ENCODE measurements around the gene PHF20. TPM values are rescaled to one million over a fixed set of nuclear protein-coding genes. Genes with fewer than 3 reads are reported as not detected.
"Not testable (repeated sequence)": the region's sequence is repeated elsewhere in the genome, so short reads cannot be mapped to it uniquely, and the experiment has no call there.

The PHF20 gene
- total and polyA plus RNA-seq, 2 experiments from 2014 or later, result 23.3 to 35.4 TPM

DNA sequence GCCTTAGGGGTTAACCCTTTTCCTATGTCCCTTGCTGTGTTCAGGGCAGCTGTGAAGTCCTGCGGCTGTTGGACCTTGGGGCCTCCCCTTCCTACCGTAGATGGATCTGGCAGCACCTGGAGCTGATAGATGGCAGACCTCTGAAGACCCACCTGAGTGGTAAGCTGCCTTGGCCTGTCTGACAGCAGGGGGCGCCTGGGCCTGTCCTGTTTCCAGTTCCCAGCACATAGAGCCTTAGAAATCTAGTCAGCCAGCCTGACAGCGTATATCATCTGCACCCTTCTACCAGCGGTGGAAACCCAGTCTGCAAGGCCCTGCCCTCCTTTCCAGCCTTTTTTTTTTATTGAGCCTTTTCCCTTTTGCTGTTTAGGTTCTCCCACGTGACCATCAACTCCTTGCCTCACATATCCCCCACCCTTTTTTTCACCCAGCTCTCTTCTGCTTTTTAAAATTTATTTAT, 223.2 kb downstream of the PHF20 start:
- Histone ChIP-seq H3K9me2 (ENCODE audit: insufficient read depth) (no peaks in the 10 kb centered on the region), H3F3A (ENCODE audit: insufficient read depth) (no peaks in the 10 kb centered on the region), H3K4me3 (no peak overlapping the region), H3K4me1 (ENCODE audit: insufficient read depth) (peaks cover 4% of the 10 kb centered on the region), H3K36me3 (ENCODE audit: low read depth) (no peaks in the 10 kb centered on the region), H3K27me3 (replicated peaks; ENCODE audit: insufficient read depth) (no peaks in the 10 kb centered on the region), H3K4me2 (ENCODE audit: unreplicated experiment) (no peak overlapping the region), H3K79me2 (ENCODE audit: insufficient read depth) (no peaks in the 10 kb centered on the region), H4K20me1 (ENCODE audit: insufficient read depth) (no peaks in the 10 kb centered on the region), H3K9ac (no peak overlapping the region), H3K27ac (no peak overlapping the region), H3K9me3 (ENCODE audit: low read depth) (no peaks in the 10 kb centered on the region), H2AFZ (peak overlapping the region; percentile 75)
- 1 to 4% methylated on average over 6 of the region's 6 CpGs for whole genome bisulfite sequencing, 2 experiments (ENCODE audit: low coverage in 1 of 2, low lambda C conversion rate in 2 of 2, missing lambda C conversion rate in 2 of 2)
- peak; percentile 88 for DNase-seq
- TF ChIP-seq EZH2phosphoT487 (IDR thresholded peaks at IDR 0.05; ENCODE audit: insufficient read depth, low read depth) (no peak), EZH2 (IDR thresholded peaks at IDR 0.05; ENCODE audit: insufficient read depth, poor library complexity, severe bottlenecking) (no peak)
- in situ Hi-C loops (cut with MboI), result loop anchor here (5.0 to 25.0 kb wide), 2 partner anchors 137 to 442 kb away; no protein-coding TSS in a partner anchor

DNA sequence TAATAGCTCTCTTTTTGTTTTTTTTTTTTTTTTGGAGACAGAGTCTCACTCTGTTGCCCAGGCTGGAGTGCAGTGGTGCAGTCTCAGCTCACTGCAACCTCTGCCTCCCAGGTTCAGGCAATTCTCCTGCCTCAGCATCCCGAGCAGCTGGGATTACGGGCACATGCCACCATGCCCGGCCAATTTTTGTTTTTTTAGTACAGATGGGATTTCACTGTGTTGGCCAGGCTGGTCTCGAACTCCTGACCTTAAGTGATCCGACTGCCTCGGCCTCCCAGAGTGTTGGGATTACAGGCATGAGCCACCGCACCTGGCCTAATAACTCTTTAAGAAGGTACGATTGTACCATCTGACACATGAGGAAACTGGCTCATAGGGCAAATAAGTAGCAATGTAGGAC, 224.7 kb downstream of the PHF20 start:
- in situ Hi-C loops (cut with MboI), result loop anchor here (25.0 kb wide), 1 partner anchor 441 kb away; no protein-coding TSS in a partner anchor
- not testable (repeated sequence) for H3K4me2 ChIP-seq (ENCODE audit: unreplicated experiment); H3K36me3 ChIP-seq (ENCODE audit: low read depth); H2AFZ ChIP-seq; H4K20me1 ChIP-seq (ENCODE audit: insufficient read depth); H3K9ac ChIP-seq; H3K79me2 ChIP-seq (ENCODE audit: insufficient read depth); H3F3A ChIP-seq (ENCODE audit: insufficient read depth); H3K27me3 ChIP-seq (replicated peaks; ENCODE audit: insufficient read depth); H3K4me3 ChIP-seq; H3K4me1 ChIP-seq (ENCODE audit: insufficient read depth); H3K9me3 ChIP-seq (ENCODE audit: low read depth); H3K9me2 ChIP-seq (ENCODE audit: insufficient read depth); H3K27ac ChIP-seq; DNase-seq
- 81 to 86% methylated on average over 8 of the region's 8 CpGs for WGBS, 2 experiments (ENCODE audit: low coverage in 1 of 2, low lambda C conversion rate in 2 of 2, missing lambda C conversion rate in 2 of 2)

Small RNA genes lying within 50 kb of the gene (small RNA-seq; reads per million reads assigned to genes)
- gene COX7BP2 (ENCODE audit: low read depth, low replicate concordance), result not detected
- gene HIGD1AP16 (ENCODE audit: low read depth, low replicate concordance), result not detected
- gene RF00019 (ENCODE audit: low read depth, low replicate concordance), result not detected
- gene RF00026 (ENCODE audit: low read depth, low replicate concordance), result not detected
- gene RNU4-40P (ENCODE audit: low read depth, low replicate concordance), result not detected
- not detected for gene RNU6-937P (ENCODE audit: low read depth, low replicate concordance)

Other genes with a start within 250 kb of the PHF20 start
- not detected in 2 replicates for gene C20orf173, start 242.4 kb upstream of the PHF20 start, total RNA-seq (2014; rRNA removed; shearing (Covaris generic))
- gene C20orf173, start 242.4 kb upstream of the PHF20 start, polyA plus RNA-seq (2016; fragmentation: Nextera tagmentation; extraction: Ambion mirVana), result not detected in 2 replicates
- 345 and 477 TPM in 2 replicates for gene ERGIC3, start 229.9 kb upstream of the PHF20 start, total RNA-seq (2014; rRNA removed; shearing (Covaris generic))
- 261 and 262 TPM in 2 replicates for gene ERGIC3, start 229.9 kb upstream of the PHF20 start, polyA plus RNA-seq (2016; fragmentation: Nextera tagmentation; extraction: Ambion mirVana)
- gene SPAG4, start 156.2 kb upstream of the PHF20 start, total RNA-seq (2014; rRNA removed; shearing (Covaris generic)), result 3.3 and 14.2 TPM in 2 replicates
- 17.3 and 20.9 TPM in 2 replicates for gene SPAG4, start 156.2 kb upstream of the PHF20 start, polyA plus RNA-seq (2016; fragmentation: Nextera tagmentation; extraction: Ambion mirVana)
- 172 and 205 TPM in 2 replicates for gene CPNE1, start 107.1 kb upstream of the PHF20 start, total RNA-seq (2014; rRNA removed; shearing (Covaris generic))
- gene CPNE1, start 107.1 kb upstream of the PHF20 start, polyA plus RNA-seq (2016; fragmentation: Nextera tagmentation; extraction: Ambion mirVana), result 166 and 178 TPM in 2 replicates
- 31.7 and 36.0 TPM in 2 replicates for gene RBM12, start 107.1 kb upstream of the PHF20 start, total RNA-seq (2014; rRNA removed; shearing (Covaris generic))
- gene RBM12, start 107.1 kb upstream of the PHF20 start, polyA plus RNA-seq (2016; fragmentation: Nextera tagmentation; extraction: Ambion mirVana), result 18.1 and 18.5 TPM in 2 replicates
- gene NFS1, start 72.7 kb upstream of the PHF20 start, total RNA-seq (2014; rRNA removed; shearing (Covaris generic)), result 35.8 and 56.9 TPM in 2 replicates
- gene NFS1, start 72.7 kb upstream of the PHF20 start, polyA plus RNA-seq (2016; fragmentation: Nextera tagmentation; extraction: Ambion mirVana), result 31.5 and 33.3 TPM in 2 replicates
- gene ROMO1, start 72.6 kb upstream of the PHF20 start, total RNA-seq (2014; rRNA removed; shearing (Covaris generic)), result 148 and 311 TPM in 2 replicates
- 525 and 543 TPM in 2 replicates for gene ROMO1, start 72.6 kb upstream of the PHF20 start, polyA plus RNA-seq (2016; fragmentation: Nextera tagmentation; extraction: Ambion mirVana)
- 247 and 390 TPM in 2 replicates for gene RBM39, start 29.8 kb upstream of the PHF20 start, total RNA-seq (2014; rRNA removed; shearing (Covaris generic))
- 227 and 270 TPM in 2 replicates for gene RBM39, start 29.8 kb upstream of the PHF20 start, polyA plus RNA-seq (2016; fragmentation: Nextera tagmentation; extraction: Ambion mirVana)
- 66.6 TPM in 2 replicates for gene SCAND1, start 182.5 kb downstream of the PHF20 start, total RNA-seq (2014; rRNA removed; shearing (Covaris generic))
- 127 and 133 TPM in 2 replicates for gene SCAND1, start 182.5 kb downstream of the PHF20 start, polyA plus RNA-seq (2016; fragmentation: Nextera tagmentation; extraction: Ambion mirVana)
- gene CNBD2, start 196.6 kb downstream of the PHF20 start, total RNA-seq (2014; rRNA removed; shearing (Covaris generic)), result 6.6 TPM in 1 of 2 replicates, not detected in the other
- 0.28 and 1.7 TPM in 2 replicates for gene CNBD2, start 196.6 kb downstream of the PHF20 start, polyA plus RNA-seq (2016; fragmentation: Nextera tagmentation; extraction: Ambion mirVana)